ENCODE measurements around the gene OBSCN. TPM values are rescaled to one million over a fixed set of nuclear protein-coding genes. Genes with fewer than 3 reads are reported as not detected.

Gene OBSCN
- total and polyA plus RNA-seq, 10 of the 15 experiments (the other 5 are each of a cell fraction or from before 2014, with no cell fraction given): 0.01 to 0.36 (median 0.08) TPM; not detected in 2

DNA sequence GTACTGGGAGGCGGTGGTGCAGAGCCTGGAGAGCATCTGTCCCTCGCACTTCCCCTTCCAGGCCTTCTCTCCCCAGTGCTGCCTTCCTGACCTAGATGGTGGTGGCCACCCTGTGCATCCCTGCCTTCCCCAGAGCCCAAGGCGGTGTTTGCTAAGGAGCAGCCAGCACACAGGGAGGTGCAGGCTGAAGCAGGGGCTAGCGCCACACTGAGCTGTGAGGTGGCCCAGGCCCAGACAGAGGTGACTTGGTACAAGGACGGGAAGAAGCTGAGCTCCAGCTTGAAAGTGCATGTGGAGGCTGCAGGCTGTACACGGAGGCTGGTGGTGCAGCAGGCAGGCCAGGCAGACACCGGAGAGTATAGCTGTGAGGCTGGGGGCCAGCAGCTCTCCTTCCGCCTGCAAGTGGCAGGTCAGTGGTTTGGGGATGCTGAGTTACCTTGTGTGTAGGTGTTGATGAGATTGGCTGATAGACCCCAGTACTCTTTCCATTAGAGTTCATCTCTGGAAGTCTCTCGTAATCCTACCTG, 51.6 kb downstream of the OBSCN start:
- Histone ChIP-seq H3K4me2 (ENCODE audit: control insufficient read depth, insufficient read depth) (no peak overlapping the region), H3K36me3 (ENCODE audit: control insufficient read depth in 2 of 2, insufficient read depth in 2 of 2, low read length in 1 of 2) (no peaks in the 10 kb centered on the region), H2AFZ (ENCODE audit: control insufficient read depth, low read depth, low read length) (no peak overlapping the region), H3K4me3 (no peak overlapping the region), H3K9ac (ENCODE audit: control insufficient read depth, insufficient read depth, low read length) (no peak overlapping the region), H4K20me1 (ENCODE audit: control insufficient read depth, insufficient read depth) (no peaks in the 10 kb centered on the region), H3K9me3 (replicated peaks; ENCODE audit: control insufficient read depth, insufficient read depth, low read length) (no peaks in the 10 kb centered on the region), H3K27ac (ENCODE audit: control insufficient read depth, insufficient read depth) (no peak overlapping the region), H3K79me2 (ENCODE audit: control insufficient read depth, insufficient read depth, low read length) (no peaks in the 10 kb centered on the region), H3K27me3 (replicated peaks in 1 of 2; ENCODE audit: control insufficient read depth in 2 of 2, insufficient read depth in 2 of 2, low read length in 1 of 2) (no peaks in the 10 kb centered on the region), H3K4me1 (ENCODE audit: control insufficient read depth, insufficient read depth, low read length) (no peaks in the 10 kb centered on the region)
- FAIRE-seq (no peak), ATAC-seq (no peak), DNase-seq (ENCODE audit: low read depth, low spot score) (no peak)
- WGBS (ENCODE audit: insufficient coverage, insufficient replicate concordance, low lambda C conversion rate, missing lambda C conversion rate): 19% methylated on average over 9 of the region's 9 CpGs
- in situ Hi-C loops (cut with MboI): no loop called here
- intact Hi-C loops (cut with micrococcal nuclease; ENCODE audit: unreplicated experiment): no loop called here
- ChIA-PET SMC1A (ENCODE audit: uncharacterized antibody, unreplicated experiment) (no interaction called here), CTCF (no interaction called here), RAD21 (ENCODE audit: unreplicated experiment) (no interaction called here), POLR2A (no interaction called here)
- no TSS peak for BruUV-seq (replicated peaks)
- no peak for TF ChIP-seq MTA2 (IDR thresholded peaks at IDR 0.05; ENCODE audit: low read depth)
- TF ChIP-seq STAT1 (conservative IDR thresholded peaks at IDR 0.05): no peak
- TF ChIP-seq, protein P1, sequence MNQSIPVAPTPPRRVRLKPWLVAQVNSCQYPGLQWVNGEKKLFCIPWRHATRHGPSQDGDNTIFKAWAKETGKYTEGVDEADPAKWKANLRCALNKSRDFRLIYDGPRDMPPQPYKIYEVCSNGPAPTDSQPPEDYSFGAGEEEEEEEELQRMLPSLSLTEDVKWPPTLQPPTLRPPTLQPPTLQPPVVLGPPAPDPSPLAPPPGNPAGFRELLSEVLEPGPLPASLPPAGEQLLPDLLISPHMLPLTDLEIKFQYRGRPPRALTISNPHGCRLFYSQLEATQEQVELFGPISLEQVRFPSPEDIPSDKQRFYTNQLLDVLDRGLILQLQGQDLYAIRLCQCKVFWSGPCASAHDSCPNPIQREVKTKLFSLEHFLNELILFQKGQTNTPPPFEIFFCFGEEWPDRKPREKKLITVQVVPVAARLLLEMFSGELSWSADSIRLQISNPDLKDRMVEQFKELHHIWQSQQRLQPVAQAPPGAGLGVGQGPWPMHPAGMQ (IDR thresholded peaks at IDR 0.05; ENCODE audit: borderline replicate concordance): no peak
- TF ChIP-seq STAT3 (IDR thresholded peaks at IDR 0.05; ENCODE audit: low read depth, low read length): no peak
- TF ChIP-seq FOXK2 (IDR thresholded peaks at IDR 0.05): no peak
- TF ChIP-seq CBFB (IDR thresholded peaks at IDR 0.05; ENCODE audit: low read depth): no peak
- TF ChIP-seq EGR1 (IDR thresholded peaks at IDR 0.05; ENCODE audit: borderline replicate concordance in 1 of 2, low read depth in 2 of 2, low read length in 2 of 2): no peak
- TF ChIP-seq RUNX3 (IDR thresholded peaks at IDR 0.05; ENCODE audit: low read length): no peak
- TF ChIP-seq, protein P2, sequence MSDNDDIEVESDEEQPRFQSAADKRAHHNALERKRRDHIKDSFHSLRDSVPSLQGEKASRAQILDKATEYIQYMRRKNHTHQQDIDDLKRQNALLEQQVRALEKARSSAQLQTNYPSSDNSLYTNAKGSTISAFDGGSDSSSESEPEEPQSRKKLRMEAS (IDR thresholded peaks at IDR 0.05; ENCODE audit: low read depth, low read length): no peak
- TF ChIP-seq, protein P3, sequence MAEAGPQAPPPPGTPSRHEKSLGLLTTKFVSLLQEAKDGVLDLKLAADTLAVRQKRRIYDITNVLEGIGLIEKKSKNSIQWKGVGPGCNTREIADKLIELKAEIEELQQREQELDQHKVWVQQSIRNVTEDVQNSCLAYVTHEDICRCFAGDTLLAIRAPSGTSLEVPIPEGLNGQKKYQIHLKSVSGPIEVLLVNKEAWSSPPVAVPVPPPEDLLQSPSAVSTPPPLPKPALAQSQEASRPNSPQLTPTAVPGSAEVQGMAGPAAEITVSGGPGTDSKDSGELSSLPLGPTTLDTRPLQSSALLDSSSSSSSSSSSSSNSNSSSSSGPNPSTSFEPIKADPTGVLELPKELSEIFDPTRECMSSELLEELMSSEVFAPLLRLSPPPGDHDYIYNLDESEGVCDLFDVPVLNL (IDR thresholded peaks at IDR 0.05; ENCODE audit: low read depth, low read length): no peak
- no peak for TF ChIP-seq SREBF1 (IDR thresholded peaks at IDR 0.05; ENCODE audit: low read length)
- TF ChIP-seq, protein P4, sequence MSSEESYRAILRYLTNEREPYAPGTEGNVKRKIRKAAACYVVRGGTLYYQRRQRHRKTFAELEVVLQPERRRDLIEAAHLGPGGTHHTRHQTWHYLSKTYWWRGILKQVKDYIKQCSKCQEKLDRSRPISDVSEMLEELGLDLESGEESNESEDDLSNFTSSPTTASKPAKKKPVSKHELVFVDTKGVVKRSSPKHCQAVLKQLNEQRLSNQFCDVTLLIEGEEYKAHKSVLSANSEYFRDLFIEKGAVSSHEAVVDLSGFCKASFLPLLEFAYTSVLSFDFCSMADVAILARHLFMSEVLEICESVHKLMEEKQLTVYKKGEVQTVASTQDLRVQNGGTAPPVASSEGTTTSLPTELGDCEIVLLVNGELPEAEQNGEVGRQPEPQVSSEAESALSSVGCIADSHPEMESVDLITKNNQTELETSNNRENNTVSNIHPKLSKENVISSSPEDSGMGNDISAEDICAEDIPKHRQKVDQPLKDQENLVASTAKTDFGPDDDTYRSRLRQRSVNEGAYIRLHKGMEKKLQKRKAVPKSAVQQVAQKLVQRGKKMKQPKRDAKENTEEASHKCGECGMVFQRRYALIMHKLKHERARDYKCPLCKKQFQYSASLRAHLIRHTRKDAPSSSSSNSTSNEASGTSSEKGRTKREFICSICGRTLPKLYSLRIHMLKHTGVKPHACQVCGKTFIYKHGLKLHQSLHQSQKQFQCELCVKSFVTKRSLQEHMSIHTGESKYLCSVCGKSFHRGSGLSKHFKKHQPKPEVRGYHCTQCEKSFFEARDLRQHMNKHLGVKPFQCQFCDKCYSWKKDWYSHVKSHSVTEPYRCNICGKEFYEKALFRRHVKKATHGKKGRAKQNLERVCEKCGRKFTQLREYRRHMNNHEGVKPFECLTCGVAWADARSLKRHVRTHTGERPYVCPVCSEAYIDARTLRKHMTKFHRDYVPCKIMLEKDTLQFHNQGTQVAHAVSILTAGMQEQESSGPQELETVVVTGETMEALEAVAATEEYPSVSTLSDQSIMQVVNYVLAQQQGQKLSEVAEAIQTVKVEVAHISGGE (CRISPR knock-in tag; IDR thresholded peaks at IDR 0.05): no peak
- TF ChIP-seq, protein P5, sequence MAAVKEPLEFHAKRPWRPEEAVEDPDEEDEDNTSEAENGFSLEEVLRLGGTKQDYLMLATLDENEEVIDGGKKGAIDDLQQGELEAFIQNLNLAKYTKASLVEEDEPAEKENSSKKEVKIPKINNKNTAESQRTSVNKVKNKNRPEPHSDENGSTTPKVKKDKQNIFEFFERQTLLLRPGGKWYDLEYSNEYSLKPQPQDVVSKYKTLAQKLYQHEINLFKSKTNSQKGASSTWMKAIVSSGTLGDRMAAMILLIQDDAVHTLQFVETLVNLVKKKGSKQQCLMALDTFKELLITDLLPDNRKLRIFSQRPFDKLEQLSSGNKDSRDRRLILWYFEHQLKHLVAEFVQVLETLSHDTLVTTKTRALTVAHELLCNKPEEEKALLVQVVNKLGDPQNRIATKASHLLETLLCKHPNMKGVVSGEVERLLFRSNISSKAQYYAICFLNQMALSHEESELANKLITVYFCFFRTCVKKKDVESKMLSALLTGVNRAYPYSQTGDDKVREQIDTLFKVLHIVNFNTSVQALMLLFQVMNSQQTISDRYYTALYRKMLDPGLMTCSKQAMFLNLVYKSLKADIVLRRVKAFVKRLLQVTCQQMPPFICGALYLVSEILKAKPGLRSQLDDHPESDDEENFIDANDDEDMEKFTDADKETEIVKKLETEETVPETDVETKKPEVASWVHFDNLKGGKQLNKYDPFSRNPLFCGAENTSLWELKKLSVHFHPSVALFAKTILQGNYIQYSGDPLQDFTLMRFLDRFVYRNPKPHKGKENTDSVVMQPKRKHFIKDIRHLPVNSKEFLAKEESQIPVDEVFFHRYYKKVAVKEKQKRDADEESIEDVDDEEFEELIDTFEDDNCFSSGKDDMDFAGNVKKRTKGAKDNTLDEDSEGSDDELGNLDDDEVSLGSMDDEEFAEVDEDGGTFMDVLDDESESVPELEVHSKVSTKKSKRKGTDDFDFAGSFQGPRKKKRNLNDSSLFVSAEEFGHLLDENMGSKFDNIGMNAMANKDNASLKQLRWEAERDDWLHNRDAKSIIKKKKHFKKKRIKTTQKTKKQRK (IDR thresholded peaks at IDR 0.05; ENCODE audit: low read depth, low read length): no peak
- TF ChIP-seq CHD2 (IDR thresholded peaks at IDR 0.05; ENCODE audit: borderline replicate concordance, low read depth, low read length): no peak
